Activated CD4-positive, alpha-beta T cell treated with anti-CD3 and anti-CD28 coated beads, Interleukin-10, Interleukin-2, amounts not matched to agents 100 ng/mL and 50 ng/mL, durations not matched to agents 16 hours and 8 hours (primary cell): ENCODE results near the gene RANBP9.

Source experiments
- DNase-seq: peaks from one replicate; pipeline ENCODE4 v3.0.0-alpha.2; 2020

RANBP9 gene

GRCh38 chr6:13677878-13678254 lies 33.8 kb downstream of the RANBP9 start:
- no peak for DNase-seq

GRCh38 chr6:13676551-13677156 lies 35.0 kb downstream of the RANBP9 start:
- no peak for DNase-seq

GRCh38 chr6:13674533-13675190 lies 37.0 kb downstream of the RANBP9 start:
- no peak for DNase-seq

- no peak for DNase-seq
These were observed 37.7 kb downstream of the RANBP9 start for GRCh38 chr6:13673825-13674444.

- DNase-seq, result no peak
These were observed 38.3 kb downstream of the RANBP9 start for GRCh38 chr6:13673368-13673767.

GRCh38 chr6:13672904-13673303 lies 38.7 kb downstream of the RANBP9 start:
- no peak for DNase-seq

- no peak for DNase-seq
These were observed 40.0 kb downstream of the RANBP9 start for GRCh38 chr6:13671548-13672127.

GRCh38 chr6:13669476-13669875 lies 42.2 kb downstream of the RANBP9 start:
- no peak for DNase-seq

- peak; percentile 59 for DNase-seq
These were observed 43.2 kb downstream of the RANBP9 start for GRCh38 chr6:13668291-13668928.

GRCh38 chr6:13667655-13668054 lies 44.0 kb downstream of the RANBP9 start:
- no peak for DNase-seq

GRCh38 chr6:13666194-13667105 lies 45.2 kb downstream of the RANBP9 start:
- DNase-seq, result no peak

- no peak for DNase-seq
These were observed 46.8 kb downstream of the RANBP9 start for GRCh38 chr6:13664703-13665352.

GRCh38 chr6:13663986-13664385 lies 47.6 kb downstream of the RANBP9 start:
- DNase-seq, result no peak

GRCh38 chr6:13662651-13663334 lies 48.8 kb downstream of the RANBP9 start:
- DNase-seq, result no peak

- no peak for DNase-seq
These were observed 50.0 kb downstream of the RANBP9 start for GRCh38 chr6:13661647-13662046.

- no peak for DNase-seq
These were observed 50.7 kb downstream of the RANBP9 start for GRCh38 chr6:13660893-13661292.

- no peak for DNase-seq
These were observed 51.4 kb downstream of the RANBP9 start for GRCh38 chr6:13660273-13660672.

- DNase-seq, result no peak
These were observed 55.9 kb downstream of the RANBP9 start for GRCh38 chr6:13655700-13656099.

- DNase-seq, result no peak
These were observed 57.1 kb downstream of the RANBP9 start for GRCh38 chr6:13654496-13654895.

GRCh38 chr6:13653296-13653695 lies 58.3 kb downstream of the RANBP9 start:
- no peak for DNase-seq

GRCh38 chr6:13649393-13649792 lies 62.2 kb downstream of the RANBP9 start:
- no peak for DNase-seq
